SKM-1 treated with dmso at 0.1 percent for 144 hours (cell line): ENCODE measurements around the gene NTMT2.

Experiments used
- DNase-seq: peaks from one replicate; lab custom pipeline; 2025; ENCODE audit not compliant: unreplicated experiment; lab: John Stamatoyannopoulos, UW

NTMT2 gene

DNA sequence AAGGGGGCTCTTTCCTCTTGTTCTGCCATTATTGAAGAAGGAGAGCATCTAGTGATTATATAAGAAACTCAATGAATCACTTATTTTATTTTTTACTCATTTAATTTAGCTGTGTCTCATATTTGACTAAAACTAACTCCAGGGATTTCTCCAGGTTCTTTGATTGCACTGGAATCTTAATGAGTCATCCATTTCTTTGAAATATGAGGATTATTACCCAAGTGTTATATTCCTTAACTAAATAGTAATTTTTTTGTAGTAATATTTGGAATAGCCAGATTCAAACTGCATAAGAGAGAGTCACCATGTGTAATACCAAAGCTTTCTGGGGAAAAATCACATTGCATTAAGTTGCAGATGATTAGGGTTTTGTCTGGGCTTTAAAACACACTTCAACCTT lies 59.5 kb downstream of the NTMT2 start:
- no peak for DNase-seq

DNA sequence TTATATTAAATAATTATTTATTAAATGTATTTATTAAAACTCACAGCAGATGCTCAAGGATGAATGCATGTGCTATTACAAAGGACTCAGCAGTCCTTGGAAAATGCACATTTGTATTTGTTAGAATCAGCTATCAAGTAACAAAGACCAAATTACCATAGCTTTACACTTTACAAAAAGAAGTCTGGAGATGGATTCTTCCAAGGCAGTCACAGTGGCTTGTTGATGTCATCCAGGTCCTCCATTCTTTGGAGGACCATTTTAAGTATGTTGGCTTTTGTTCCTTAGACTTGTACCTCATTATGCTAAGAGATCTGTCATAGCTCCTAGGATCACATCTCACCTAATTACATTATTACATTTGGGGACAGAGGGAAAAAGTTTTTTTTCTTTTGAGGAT lies 63.4 kb downstream of the NTMT2 start:
- DNase-seq: no peak

DNA sequence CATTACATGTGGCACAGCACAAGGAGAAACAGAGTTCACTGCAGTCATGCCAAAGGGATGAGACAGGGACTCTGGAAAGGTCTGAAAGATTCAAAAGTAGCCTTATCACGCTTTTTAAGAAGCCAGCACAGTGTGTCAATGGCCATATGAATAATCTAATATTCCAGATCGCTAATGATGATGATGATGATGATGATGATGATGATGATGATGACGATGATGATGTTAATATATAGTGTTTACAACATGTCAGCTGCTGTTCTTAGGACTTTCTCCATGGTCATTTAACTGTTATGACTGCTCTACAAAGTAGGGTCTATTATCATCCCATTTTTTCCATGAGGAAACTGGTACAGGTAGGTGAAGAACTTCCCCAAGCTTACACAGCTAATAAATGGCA lies 64.4 kb downstream of the NTMT2 start:
- DNase-seq: no peak

DNA sequence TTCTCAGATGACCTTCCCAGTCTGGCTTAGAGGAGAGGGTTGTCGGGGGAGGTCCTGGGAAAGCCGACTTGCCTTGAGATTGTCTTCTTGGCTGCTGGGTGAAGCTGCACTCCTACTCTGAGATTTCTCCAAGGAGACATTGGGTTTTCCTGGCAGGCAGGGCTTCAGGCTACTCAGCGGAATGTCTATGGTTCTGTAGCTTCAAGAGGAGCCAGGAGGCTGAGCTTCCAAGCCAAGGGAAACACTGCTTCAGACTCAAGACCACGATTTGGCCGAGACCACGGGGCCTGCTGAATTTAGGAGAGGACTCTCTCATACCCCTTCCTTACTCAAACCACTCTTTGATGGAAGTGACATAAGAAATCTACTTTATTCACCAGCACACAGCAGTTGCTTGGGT lies 67.8 kb downstream of the NTMT2 start:
- DNase-seq: no peak

DNA sequence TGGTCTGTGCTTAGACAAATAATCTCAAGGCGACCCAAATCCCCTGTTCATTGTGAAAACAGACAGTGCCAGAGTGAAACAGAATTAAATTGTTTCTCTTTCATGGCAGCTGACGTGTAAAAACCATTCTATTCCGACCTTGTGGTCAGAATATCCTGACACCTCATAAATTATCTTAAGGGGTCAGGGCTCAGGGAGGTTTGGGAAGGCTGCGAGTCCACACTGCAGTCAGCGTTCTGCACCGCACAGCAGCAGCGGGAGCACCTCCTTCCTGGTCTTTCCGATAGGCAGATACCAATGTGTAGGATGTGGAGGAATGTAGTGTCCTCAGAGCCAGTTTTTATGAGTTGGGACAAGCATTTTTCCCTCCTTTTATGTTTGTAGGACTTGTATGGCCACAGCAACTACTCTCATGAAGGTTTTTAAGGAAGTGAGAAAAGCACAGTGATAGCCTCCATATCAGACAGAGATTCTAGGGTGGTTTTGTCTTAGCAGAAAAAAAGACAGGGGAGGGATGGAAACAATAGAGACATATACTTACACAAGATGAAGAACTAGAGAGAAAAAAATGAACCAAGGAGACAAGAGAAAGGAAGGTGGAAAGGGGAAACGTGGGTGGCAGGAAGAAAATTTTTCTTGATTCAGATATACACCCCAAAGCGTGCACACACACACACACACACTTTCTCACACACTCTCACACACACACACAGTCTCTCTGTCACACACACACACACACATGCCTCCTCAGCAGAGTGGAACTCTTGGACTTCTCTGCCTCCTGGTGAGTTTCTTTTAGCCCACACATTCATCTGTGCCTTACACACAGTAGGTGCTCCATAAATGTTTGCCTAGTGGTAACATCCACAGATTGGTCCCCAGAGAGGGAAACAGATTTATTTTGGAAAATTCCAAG lies 68.6 kb downstream of the NTMT2 start:
- DNase-seq: no peak

DNA sequence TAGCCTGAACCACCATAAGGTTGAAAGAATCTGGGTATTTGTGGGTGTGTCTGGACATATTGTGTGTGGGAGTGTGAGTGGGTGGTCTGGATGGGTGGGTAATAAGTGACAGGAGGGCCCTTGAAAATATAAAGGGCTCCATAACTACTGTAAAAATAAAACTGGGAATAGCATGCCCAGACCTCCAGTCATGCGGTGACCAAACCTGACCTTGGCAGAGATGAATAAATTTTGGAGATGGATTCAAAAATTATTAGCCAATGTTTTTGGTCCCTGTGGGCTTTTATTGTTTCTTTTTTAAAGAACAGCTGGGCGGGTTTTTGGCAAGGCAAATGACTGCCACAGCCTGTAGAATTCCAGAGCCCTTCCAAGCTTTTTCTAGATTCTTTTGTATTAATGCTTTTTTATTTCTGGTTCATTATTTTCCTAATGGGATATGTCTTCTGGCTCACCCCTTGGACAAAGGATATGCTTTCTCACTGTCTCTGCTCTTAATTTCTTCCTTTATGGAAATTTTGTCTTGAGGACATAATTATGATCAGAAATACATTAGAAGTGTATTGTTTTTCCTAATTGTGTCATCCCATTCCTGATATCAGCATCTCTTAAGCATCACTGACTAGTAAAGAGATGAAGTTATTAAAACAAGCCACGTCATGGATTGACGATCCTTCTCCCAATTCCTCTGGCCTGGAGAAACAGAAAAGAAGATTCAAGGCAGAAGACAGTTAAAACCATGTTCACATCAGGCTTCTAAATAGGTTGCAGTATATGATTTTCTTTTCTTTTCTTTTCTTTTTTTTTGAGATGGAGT lies 69.5 kb downstream of the NTMT2 start:
- no peak for DNase-seq

DNA sequence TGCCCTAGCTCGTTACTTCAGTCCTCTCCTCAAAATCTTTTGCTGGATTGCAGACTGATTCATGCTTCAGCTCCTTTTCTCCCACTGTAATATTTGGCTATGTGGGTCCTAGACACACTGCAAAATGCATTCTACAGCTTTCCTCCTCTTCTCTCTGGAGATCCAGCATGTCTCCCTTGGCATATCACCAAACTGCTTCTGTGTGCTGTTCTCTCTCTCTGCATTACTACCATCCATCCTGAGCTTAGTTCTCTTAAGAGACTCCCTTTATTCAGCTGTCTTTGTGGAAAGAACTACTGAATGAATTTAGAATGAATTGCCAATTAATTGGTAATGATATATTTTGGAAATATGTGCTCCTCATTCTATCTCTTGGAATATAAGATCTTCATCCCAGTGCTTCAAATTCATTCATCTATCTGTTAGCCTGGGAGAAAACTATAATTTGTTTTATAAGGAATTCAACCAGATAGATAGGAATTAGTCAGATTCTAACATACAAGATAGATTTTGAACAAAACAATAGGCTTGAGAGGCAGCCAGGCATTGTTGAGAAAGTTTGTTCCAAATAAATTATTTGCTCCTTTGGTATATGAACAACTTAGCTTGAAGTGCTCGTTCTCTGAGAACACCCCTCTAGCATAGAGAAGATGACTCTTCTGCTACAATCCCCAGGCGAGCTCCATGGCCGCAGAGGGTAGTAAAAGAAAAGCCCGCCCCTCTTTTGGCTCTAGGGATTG lies 71.9 kb downstream of the NTMT2 start:
- DNase-seq: no peak

DNA sequence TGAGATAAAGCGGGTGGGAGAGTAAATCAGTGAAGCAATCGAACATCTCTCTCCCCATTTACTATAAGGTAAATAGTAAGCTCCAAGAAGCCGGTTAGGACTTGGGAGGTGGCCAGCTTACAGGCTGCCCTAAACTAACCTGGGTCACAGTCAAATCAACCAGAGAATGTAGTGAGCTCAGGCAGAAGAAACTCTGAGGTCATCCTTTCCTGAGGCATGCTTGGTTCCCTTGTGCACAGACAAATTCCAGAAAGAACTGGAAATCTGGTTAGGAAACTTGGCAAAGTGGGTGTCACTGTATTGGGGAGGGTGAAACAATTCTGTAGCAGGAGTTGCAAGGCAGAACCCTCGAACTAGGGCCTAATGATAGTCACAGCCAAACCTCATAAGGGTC lies 72.5 kb downstream of the NTMT2 start:
- no peak for DNase-seq
